ENCODE measurements around the gene AMOTL1. TPM values are rescaled to one million over a fixed set of nuclear protein-coding genes. Genes with fewer than 3 reads are reported as not detected.

The AMOTL1 gene
- total and polyA plus RNA-seq, 2 of the 8 experiments (the other 6 are each of a cell fraction or from before 2014, with no cell fraction given), result 9.0 to 27.6 TPM

GRCh38 chr11:94784884-94785283, 16.7 kb downstream of the AMOTL1 start:
- ChIA-PET CTCF (ENCODE audit: partially characterized antibody) (interaction anchor here (0.6 to 7.0 kb wide), 10 partner anchors 10 to 162 kb away, joined by 3 to 44 read pairs (median 8); partner anchors contain the start of gene AMOTL1), POLR2A (ENCODE audit: partially characterized antibody) (interaction anchor here (0.7 to 1.3 kb wide), 2 partner anchors 17 to 130 kb away, joined by 3 read pairs; partner anchors contain the start of gene AMOTL1)
- H2AK5ac ChIP-seq (ENCODE audit: low read depth, low read length), result no peak overlapping the region

More at GRCh38 chr11:94784884-94785283, 16.7 kb downstream of the AMOTL1 start:
- DNase-seq (ENCODE audit: low read depth in 1 of 2, low spot score in 2 of 2), result no peak
- no peak overlapping the region for H3K27ac ChIP-seq (ENCODE audit: low read depth, low read length)
- peaks cover 4% of the 10 kb centered on the region; the same call in 1 of the 2 replicates for H3K79me1 ChIP-seq (ENCODE audit: low read depth, low read length)
- H4K20me1 ChIP-seq (replicated peaks in 1 of 2; ENCODE audit: control insufficient read depth in 1 of 2, insufficient read depth in 2 of 2, low read length in 2 of 2), result peaks cover 2 to 5% of the 10 kb centered on the region in 2 experiments
- H3K79me2 ChIP-seq (ENCODE audit: control insufficient read depth in 1 of 2, insufficient read depth in 2 of 2, low read length in 2 of 2), result peaks cover 0 to 83% of the 10 kb centered on the region in 2 experiments; a peak in 2 of 4 replicates
- no peak overlapping the region for H2BK5ac ChIP-seq (ENCODE audit: low read depth, low read length)
- no peak overlapping the region for H2BK120ac ChIP-seq (replicated peaks; ENCODE audit: low read depth, low read length)
- no peaks in the 10 kb centered on the region for H3K9me3 ChIP-seq (ENCODE audit: insufficient read depth in 2 of 2, low read depth in 1 of 2, low read length in 1 of 2)
- H4K5ac ChIP-seq (ENCODE audit: insufficient read length, low read depth, low read length), result no peak overlapping the region
- no peak overlapping the region for H3K4me3 ChIP-seq (ENCODE audit: extremely low read depth in 1 of 4, insufficient read depth in 2 of 4, low read depth in 3 of 4, low read length in 4 of 4)
- H2BK20ac ChIP-seq (ENCODE audit: low read length), result no peak overlapping the region
- no peak overlapping the region for H4K91ac ChIP-seq (replicated peaks; ENCODE audit: insufficient read length, low read length)
- no peak overlapping the region for H2AFZ ChIP-seq (ENCODE audit: low read length)
- H3K27me3 ChIP-seq (replicated peaks in 1 of 4; ENCODE audit: control insufficient read depth in 3 of 4, extremely low read depth in 1 of 4, insufficient read depth in 3 of 4, low read length in 3 of 4), result no peaks in the 10 kb centered on the region
- H3K18ac ChIP-seq (ENCODE audit: extremely low read depth, low read length), result no peak overlapping the region
- no peak for TF ChIP-seq RBBP5 (IDR thresholded peaks at IDR 0.05; ENCODE audit: borderline replicate concordance, low read depth, low read length)
- no peak for TF ChIP-seq SP1 (IDR thresholded peaks at IDR 0.05; ENCODE audit: low read depth, low read length)
- TF ChIP-seq JUND (IDR thresholded peaks at IDR 0.05; ENCODE audit: low read length), result no peak
- TF ChIP-seq CHD1 (IDR thresholded peaks at IDR 0.05; ENCODE audit: low read depth, low read length), result no peak
- TF ChIP-seq CBX5 (IDR thresholded peaks at IDR 0.05; ENCODE audit: low read depth, low read length), result no peak
- TF ChIP-seq E2F6 (IDR thresholded peaks at IDR 0.05), result no peak
- H3K9ac ChIP-seq (replicated peaks in 1 of 4; ENCODE audit: extremely low read depth in 1 of 4, low read depth in 3 of 4, low read length in 3 of 4), result no peak overlapping the region
- no peaks in the 10 kb centered on the region for H3K36me3 ChIP-seq (ENCODE audit: control insufficient read depth in 2 of 4, insufficient read depth in 4 of 4, low read length in 3 of 4)
- H3K4me1 ChIP-seq (replicated peaks in 1 of 4; ENCODE audit: control insufficient read depth in 3 of 4, insufficient read depth in 4 of 4, low read length in 3 of 4), result peaks cover 0 to 9% (median 3%) of the 10 kb centered on the region in 4 experiments; a peak in 2 of 7 replicates
- H2BK15ac ChIP-seq (ENCODE audit: low read length), result no peak overlapping the region
- no peak overlapping the region for H3K14ac ChIP-seq (ENCODE audit: insufficient read length)
- H3K56ac ChIP-seq (replicated peaks; ENCODE audit: insufficient read length, low read depth, low read length), result no peak overlapping the region
- no peak overlapping the region for H3K4ac ChIP-seq (replicated peaks; ENCODE audit: insufficient read length, low read depth, low read length)
- no peak overlapping the region for H4K8ac ChIP-seq (ENCODE audit: extremely low read depth, insufficient read depth, low read length)
- no peak overlapping the region for H3K4me2 ChIP-seq (ENCODE audit: insufficient read depth in 1 of 2, low read depth in 2 of 2, low read length in 2 of 2)
- H3K23ac ChIP-seq (ENCODE audit: insufficient read length), result no peak overlapping the region
- H2BK12ac ChIP-seq (ENCODE audit: low read depth, low read length), result no peak overlapping the region
- no peaks in the 10 kb centered on the region for H3K23me2 ChIP-seq (ENCODE audit: low read depth, low read length)
- FAIRE-seq, result no peak
